Measurements from ENCODE around the gene VWCE.
"Not testable (repeated sequence)": the region's sequence is repeated elsewhere in the genome, so short reads cannot be mapped to it uniquely, and the experiment has no call there.

VWCE gene

DNA sequence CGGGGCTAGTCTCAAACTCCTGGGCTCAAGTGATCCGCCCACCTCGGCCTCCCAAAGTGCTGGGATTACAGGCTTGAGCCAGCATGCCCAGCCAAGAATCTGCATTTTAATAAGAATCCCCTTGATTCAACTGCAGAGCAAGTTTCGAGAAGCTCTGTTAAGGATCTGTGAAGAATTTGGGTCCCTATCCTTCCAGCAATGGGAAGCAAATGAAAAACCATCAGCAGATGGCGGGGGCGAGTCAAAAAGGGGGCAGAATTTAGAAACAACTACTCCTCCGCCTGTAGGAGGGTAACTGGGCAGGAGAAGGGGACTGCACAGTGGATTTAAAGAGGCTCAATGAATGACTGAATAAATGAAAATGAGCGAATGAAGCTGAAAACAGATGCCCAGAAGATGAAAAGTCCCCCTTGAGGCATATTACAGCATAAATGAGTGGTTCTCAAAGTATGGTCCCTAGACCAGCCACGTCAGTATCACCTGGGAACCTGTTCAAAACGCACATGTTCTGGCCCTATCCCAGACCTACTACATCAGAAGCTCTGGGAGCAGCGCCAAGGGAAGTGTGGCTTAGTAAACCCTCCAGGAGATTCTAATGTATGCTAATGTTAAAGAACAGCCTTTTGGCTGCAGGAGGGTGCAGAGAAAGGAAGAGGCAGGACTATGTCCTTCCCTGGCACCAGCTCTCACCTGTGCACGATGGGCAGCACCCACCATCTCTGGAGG, 15.0 kb downstream of the VWCE start:
- DNase-seq: no peak

DNA sequence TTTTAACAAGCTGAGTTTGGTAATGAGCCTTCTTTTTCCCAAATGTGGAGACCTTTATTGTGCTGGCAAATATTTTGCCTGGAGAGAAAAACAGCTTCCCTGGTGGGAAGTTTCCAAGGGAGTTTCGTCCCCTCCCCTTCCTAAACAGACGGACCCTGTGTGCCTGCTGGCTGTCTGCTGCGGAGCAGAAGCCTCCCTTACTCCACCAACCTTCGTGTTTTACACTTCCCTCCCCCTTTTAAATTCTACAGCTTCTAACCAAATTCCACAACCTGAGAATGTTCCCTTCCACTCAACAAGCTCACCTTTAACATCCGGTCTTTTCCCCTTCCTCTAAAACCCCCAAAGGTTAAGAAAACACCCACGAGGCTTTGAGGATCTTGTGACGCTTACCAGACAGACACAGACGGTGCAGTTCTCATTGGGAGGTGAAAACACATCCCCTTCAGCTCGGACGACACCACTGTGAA, 17.1 kb downstream of the VWCE start:
- DNase-seq: no peak

DNA sequence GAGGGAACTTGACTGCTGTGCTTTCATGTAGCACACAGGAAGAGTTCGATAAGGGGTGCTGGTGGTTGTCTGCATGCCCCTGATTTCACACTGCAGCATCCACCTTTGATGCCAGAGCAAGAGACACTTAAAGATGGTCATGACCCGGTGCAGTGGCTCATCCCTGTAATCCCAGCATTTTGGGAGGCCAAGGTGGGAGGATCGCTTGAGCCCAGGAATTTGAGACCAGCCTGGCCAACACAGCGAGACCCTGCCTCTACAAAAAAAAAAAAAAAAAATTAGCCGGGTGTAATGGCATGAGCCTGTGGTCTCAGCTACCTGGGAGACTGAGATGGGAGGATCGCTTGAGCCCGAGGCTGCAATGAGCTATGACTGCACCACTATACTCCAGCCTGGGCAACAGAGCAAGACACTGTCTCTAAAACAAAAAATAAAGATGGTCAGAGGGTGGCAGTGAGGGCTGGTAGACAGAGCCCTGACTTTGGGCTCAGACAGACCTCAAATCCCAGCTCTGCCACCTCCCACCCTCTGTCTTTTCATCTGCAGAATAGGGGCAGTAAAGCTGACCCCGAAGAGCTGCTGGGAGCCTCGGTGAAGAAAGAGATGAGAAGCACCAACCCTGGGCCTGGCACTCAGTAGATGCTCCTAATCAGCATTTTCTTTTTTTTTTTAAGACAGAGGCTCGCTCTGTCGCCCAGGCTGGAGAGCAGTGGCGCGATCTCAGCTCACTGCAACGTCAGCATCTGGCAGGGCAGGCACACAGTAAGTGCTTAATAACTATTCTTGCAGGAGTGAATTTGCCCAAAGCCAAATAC, 17.7 kb downstream of the VWCE start:
- no peak for DNase-seq

DNA sequence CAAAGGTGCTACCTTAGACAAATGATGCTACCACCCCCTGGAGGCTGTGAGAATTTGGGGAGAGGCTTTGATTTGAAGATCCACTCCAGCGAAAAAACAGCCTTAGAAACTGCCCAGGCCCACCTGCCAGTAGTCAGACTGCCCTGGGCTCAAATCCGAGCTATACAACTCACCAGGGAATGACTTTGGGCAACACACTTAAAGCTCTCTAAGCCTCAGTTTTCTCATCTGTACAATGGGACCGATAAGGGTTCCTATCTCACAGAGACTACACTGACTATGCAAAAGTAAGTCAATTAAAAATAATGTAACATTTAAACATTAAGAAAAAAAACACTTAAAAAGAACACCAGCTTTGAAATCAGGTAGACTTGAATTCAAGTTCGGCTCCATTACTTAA, 19.9 kb downstream of the VWCE start:
- DNase-seq: no peak

DNA sequence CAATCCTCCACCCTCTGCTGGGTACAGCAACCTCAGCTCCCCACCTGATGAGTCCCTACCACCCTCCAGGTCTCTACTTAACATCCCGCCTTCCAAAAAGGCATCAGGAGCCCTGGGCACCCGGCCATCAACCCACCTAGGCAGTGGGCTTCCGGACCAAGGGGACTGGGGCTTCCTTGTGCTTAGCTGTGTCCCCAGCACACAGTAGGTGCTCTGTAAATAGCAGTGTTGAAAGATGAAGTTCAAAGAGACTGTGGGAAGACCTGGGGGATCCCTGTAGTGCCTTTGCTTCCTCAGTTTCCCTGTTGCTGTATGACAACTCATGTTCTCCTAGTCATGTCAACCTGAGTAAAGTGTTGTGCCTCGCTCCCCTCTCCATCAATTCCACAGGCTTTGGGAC, 21.0 kb downstream of the VWCE start:
- DNase-seq: no peak

DNA sequence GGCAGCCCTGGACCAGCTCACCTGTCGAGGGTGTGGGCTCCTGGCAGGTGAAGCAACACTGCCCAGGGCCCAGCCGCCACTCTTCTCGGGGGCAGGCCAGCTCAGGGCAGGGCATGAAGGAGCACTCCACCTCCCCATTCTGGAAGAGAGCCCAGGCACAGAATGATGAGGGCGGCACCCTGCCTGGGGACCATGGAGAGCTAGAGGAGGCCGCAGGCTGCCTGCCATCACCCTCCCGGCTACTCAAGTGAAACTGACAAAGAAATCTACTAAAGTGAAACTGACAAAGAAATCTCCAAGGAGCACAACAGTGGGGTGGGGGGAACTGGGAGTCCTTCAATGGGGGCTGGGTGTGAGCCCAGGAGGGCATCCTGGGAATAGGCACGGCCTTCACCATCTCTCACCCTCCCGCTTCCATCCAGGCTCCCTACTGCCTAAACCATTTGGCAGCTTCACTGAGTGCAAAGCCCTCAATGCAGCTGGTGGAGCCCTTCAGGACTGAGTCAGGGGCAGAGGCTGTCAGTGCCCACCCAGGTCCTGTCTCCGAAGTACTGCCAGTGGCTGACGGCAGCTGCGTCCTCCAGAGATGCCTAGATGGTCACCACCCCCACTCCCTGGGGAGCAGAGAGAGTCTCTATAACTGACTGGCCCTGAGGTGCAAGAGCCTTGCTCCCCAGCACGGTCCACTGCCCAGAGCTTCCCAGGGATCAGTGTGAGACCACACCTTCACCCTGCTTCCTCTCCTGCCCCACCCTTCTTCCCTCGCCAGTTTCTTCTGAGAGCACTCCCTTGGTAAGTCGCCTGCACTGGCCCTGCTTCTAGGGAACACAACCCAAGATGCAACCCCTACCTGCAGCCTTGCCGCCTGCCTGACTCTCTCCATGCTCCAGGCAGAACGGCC, 21.7 kb downstream of the VWCE start:
- DNase-seq: no peak

DNA sequence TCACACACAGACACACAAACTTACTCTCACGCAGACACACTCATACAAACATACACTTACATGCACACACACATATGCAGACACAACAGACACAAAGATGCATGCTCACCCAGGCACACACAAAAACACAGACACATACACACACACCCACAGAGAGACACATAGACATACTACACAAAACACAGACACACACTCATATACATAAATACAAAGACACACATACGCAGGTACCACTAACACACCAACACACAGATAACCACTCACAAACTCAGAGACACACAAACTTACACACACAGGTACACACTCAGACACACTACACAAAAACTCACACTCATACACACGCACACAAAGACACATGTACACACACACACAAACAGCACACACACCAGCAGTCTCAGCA, 22.4 kb downstream of the VWCE start:
- DNase-seq: no peak

DNA sequence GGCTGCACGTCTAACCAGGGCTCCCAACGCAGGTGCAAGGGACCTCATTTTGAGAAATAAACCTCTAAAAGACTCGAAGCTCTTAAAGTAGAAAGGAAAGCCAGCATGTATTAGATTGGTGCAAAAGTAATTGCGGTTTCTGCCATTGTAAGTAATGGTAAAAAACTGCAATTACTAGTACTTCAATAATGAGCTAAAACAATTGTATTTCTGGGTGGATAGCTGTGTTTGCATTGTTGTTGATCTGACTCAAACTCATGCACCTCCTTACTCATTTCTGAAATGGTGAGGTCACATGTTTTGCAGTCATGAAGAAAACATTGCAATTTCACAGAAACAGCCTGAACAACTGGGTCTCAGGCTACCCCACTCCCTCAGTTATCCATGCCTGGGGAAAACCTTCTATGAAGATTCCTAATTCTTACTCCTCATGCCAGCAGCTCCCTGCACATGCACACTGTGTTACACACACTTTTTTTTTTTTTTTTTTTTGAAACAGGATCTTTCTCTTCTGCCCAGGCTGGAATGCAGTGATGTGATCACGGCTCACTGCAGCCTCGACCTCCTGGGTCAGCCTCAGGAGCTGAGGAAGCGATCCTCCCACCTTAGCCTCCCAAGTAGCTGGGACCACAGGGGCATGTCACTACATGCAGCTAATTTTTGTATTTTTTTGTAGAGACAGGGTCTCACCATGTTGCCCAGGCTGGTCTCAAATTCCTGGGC, 24.6 kb downstream of the VWCE start:
- DNase-seq: no peak

DNA sequence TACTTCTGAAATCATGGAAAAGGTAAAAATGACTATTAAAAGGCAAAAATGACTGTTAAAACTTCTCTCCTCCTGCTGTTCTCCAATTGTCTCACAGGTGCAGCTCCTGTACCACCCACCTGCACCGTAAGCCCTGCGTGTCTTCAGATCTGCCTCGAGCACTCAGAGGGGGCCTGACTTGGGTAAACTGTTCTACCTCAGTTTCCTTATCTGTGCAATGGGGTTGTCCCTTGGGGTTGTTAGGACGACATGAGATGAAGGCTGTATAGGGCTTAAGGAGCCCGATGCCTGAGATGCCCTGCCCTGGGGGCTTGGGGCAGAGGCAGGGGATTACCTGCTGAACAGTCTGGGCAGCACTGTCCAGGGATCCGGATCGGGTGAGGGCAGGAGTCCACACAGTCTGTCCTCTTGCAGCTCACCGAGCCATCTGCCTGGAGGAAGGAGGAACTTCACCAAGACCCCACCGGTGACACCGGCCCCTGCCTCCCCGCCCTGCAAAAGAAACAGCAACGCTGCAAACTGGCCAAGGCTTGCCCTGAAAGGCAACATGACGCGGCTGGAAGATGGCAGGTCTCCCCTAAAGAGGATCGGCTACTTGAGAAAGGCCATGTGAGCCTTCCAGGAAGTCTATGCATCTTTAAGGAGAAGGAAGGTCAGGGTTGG, 26.4 kb downstream of the VWCE start:
- no peak for DNase-seq

DNA sequence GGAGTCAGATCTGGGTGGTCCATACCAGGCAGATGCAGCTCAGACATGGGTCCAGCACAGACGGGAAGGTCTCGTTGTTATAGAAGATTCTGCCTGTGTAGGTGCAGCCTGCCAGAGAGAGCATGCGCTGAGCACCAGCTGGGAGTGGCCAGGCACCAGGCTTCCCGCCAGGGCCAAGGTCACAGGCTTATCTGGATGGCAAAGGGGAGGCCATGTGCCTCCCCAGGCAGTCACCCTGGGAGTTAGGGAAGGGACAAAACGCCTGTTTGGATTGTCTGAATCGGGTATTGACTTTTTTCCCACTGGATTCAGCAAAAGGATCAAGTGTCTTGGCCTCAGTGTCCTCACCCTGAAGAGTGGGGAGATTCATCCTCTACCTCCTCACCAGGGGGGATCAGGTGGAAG, 27.7 kb downstream of the VWCE start:
- no peak for DNase-seq

DNA sequence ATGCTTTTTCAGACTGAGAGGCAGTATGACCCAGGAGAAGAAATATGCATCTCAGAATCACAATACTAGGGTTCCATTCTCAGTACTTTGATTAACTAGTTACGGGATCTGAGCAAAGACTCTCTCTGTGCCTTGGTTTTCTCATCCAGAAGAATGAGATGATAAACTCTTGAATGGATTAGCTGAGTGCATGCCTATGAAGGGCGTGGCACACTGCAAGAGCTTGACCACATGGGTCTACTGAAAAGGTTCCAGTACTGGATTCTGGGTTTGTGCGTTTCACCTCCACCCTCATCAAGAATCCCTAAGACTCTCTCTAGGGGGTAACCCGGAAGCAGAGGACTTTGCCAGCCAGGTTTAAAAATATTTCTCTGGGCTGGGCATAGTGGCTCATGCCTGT, 28.5 kb downstream of the VWCE start:
- no peak for DNase-seq

DNA sequence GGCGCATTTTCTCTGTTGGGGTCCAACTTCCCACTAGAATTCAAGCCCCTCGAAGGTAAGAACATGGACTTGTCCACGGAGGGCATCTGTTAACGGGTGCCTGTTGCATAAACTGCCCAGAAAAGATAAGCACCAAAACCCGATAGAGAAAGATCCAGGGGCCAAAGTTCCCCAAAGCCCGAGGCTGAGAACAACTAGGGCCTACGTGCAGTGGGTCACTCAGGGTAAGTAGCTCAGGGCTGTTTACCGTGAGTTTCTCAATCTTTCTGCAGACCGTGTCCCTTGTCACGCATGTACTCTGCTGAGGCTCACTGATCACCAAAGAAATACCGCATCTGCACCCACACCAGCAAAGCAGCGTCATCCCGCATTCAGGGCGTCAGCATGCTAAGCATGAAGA, 29.8 kb downstream of the VWCE start:
- no peak for DNase-seq

DNA sequence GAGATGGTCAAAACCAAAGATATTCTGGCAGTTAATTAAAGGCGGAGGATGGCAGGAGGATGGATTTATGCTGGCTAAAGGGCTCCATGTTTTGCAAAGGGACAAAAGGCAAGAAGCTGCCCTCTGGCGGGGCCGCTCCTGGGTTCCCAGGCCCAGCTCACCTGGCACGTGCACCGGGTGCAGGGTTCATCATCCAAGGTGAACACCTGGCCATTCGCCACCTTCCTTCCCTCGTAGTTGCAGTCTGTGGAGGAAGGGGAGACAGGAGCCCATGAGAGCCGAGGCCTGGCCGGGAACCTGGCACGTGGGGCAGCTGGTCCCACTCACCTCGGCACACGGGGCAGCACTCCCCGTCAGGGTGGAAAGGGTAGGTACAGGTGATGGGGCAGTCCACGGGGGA, 30.3 kb downstream of the VWCE start:
- no peak for DNase-seq

DNA sequence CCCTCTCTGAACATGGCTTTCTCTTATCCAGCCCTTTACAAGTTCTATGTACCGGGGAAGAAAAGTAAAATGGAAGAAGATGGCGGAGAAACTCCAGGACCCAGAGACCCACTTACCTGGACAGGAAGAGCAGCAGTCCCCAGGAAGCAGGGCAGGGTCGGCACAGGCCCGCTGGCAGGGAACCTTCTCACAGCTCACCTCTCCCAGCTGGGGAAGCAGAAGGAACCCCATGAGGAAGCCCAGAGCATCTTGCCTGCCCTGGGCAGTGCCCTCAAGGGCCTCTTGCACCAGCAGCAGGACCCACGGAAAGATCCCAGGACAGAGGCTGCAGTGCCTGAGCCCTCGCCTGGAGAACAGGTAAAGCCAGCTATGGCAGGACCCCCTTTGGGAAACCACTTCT, 30.7 kb downstream of the VWCE start:
- no peak for DNase-seq

DNA sequence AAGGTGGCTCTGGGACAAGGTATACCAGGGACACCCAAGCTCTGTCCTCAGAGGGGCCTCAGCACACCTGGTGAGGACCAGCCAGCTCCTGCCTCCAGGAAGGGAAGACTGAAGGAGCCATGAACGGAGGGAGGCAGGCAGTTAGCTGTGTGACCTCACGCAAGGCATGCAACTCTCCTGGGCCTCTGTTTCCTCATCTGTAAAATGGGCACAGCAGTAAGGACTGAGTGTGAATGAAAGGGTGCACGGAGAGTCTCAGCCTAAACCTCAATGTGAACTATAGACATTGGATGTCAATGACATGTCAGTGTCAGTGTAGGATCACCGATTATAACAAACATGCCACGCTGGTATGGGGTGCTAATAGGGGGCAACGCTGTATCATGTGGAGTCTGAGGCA, 35.8 kb downstream of the VWCE start:
- DNase-seq: no peak

DNA sequence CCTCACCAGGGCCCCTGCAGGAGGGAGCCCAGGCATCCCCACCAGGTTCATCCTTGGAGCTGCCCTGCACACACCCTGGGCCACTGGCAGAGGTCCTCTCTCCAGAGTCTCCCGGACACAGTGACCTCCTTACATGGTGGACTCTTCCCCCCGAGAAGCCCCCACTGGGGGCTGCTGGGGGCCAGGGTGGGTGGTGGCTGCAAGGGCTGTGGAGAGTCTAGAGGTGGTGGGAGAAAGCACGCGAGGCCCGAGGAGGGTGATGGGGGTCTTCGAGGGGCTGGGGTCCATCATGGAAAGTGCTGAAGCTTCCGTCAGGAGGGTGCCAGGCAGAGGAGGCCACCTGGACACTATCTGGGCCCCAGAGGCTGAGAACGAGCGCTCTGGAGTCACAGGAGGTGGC, 36.6 kb downstream of the VWCE start:
- no peak for DNase-seq

DNA sequence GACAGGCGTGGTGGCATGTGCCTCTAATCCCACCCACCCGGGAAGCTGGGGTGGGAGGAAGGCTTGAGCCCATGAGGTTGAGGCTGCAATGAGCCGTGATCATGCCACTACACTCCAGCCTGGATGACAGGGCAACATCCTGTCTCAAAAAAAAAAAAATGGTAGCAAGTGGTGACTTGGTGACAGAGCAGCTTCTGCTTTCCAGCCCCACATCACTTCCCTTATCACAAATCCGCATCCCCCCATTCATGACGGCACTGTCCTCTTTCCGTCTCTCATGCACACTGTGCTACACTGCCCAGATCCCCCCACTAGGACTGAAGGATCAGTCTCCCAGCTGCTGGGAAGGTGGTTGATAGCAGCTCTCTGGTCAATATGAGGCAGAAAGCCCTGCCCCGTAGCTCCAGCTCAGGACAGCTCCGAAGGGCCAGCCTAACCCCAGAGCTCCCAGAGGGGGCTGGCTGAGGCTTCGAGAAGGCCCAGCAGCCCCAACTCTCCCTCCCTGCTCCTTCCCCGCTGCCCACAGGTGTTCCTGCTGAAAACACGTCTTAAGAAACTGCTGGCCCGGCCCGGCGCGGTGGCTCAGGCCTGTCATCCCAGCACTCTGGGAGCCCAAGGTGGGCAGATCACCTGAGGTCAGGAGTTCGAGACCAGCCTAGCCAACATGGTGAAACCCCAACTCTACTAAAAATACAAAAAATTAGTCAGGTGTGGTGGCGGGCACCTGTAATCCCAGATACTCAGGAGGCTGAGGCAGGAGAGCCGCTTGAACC, 38.2 kb downstream of the VWCE start:
- no peak for DNase-seq

DNA sequence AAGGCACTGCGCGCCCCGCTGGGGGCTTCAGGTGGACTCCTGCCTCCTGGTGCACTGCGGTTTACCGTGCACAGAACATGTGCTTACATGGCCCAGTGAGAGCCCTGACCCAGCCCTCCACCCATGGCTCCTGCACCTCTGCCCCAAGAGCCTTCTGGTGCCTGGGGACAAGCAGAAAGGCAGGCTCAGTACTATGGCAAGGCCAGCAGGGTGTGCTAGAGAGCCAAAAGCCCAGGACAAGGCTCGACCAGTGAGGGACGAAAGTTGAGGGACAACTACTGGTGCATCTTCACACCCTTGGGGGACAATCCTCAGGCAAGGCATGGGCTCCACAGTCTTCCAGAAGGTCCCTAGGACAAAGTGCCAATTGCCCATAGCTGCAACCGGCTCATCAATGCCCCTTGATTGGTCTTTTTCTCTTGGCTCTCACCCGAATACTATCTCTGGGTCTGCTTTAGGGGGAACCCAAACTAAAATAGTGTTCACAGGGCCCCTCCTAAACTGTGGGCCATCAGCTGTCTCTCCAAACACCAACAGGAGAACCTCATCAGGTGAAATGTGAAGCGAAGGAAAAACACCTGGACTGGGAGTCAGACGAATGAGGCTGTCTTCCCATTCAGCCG, 40.6 kb downstream of the VWCE start:
- peak; percentile 41 to 47 for DNase-seq

DNA sequence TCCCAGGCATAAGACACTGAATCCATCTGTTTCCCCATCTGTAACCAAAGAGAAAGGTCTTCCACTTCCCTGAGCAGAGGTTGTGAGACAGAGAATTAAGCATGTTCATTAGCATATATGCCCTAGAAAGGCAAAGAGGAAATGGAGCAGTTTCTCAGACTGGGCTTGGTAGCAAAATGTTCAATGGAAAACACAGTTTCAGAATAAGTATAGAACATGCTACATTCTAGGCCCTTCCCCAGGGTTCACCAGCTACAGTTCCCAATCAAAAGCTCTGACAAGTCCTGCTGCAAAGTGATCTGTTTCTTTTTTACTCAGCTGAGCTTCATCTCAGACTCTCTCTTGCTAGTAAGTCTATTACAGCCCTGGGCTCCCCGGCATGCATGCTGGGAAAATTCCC, 42.8 kb downstream of the VWCE start:
- DNase-seq: not testable (repeated sequence)
